ENCODE measurements around the gene ASB16.

- TF ChIP-seq CTCF (IDR thresholded peaks at IDR 0.05) (no peak), POLR2A (IDR thresholded peaks at IDR 0.05) (no peak)
These were observed 22.2 kb downstream of the ASB16 start for GRCh38 chr17:44192750-44193149.
